AML-193 (cell line): ENCODE data around the gene GCNT3.
"Not testable (repeated sequence)": the region's sequence is repeated elsewhere in the genome, so short reads cannot be mapped to it uniquely, and the experiment has no call there.

ENCODE experiments used
- DNase-seq, 2 experiments: peaks; one replicate each; lab custom pipeline; 2025; lab: John Stamatoyannopoulos, UW

Gene GCNT3

GRCh38 chr15:59616379-59616778, 4.8 kb downstream of the GCNT3 start:
- DNase-seq, result no peak

GRCh38 chr15:59618406-59618805, 6.8 kb downstream of the GCNT3 start:
- no peak for DNase-seq

GRCh38 chr15:59622289-59622688, 10.7 kb downstream of the GCNT3 start:
- peak in 1 of 2 experiments; percentile 14 for DNase-seq

- no peak for DNase-seq
Observed at GRCh38 chr15:59632714-59633113, 21.1 kb downstream of the GCNT3 start.

- no peak for DNase-seq
Observed at GRCh38 chr15:59636184-59636583, 24.6 kb downstream of the GCNT3 start.

- DNase-seq, result not testable (repeated sequence)
Observed at GRCh38 chr15:59637507-59637906, 25.9 kb downstream of the GCNT3 start.

- DNase-seq, result no peak
Observed at GRCh38 chr15:59642351-59642750, 30.8 kb downstream of the GCNT3 start.

GRCh38 chr15:59644756-59645155, 33.2 kb downstream of the GCNT3 start:
- no peak for DNase-seq

GRCh38 chr15:59645812-59646211, 34.2 kb downstream of the GCNT3 start:
- not testable (repeated sequence) for DNase-seq

- no peak for DNase-seq
Observed at GRCh38 chr15:59646277-59646676, 34.7 kb downstream of the GCNT3 start.

- DNase-seq, result no peak
Observed at GRCh38 chr15:59647085-59647484, 35.5 kb downstream of the GCNT3 start.

GRCh38 chr15:59649603-59650002, 38.0 kb downstream of the GCNT3 start:
- no peak for DNase-seq

- DNase-seq, result no peak
Observed at GRCh38 chr15:59654046-59654445, 42.5 kb downstream of the GCNT3 start.

GRCh38 chr15:59656897-59657634, 45.5 kb downstream of the GCNT3 start, which contains the start of gene GTF2A2:
GTF2A2 (minus strand) TSS chr15:59657515; CDS start chr15:59652277, 5,238 bp downstream.
- DNase-seq, result peak; percentile 86 to 87

GRCh38 chr15:59657635-59658125, 46.1 kb downstream of the GCNT3 start:
- no peak for DNase-seq

- DNase-seq, result no peak
Observed at GRCh38 chr15:59659366-59659765, 47.8 kb downstream of the GCNT3 start.

GRCh38 chr15:59662260-59662659, 50.7 kb downstream of the GCNT3 start:
- DNase-seq, result no peak

GRCh38 chr15:59668556-59668955, 57.0 kb downstream of the GCNT3 start:
- DNase-seq, result no peak
